Thymus (tissue), 11 donors: ENCODE data around the gene PASD1. TPM values are rescaled to one million over a fixed set of nuclear protein-coding genes. Genes with fewer than 3 reads are reported as not detected.
A peak's percentile ranks its signal among the peaks of the same experiment; 100 is the strongest.

Experiments used
- DNase-seq, 9 donors: peaks; one replicate each; pipeline ENCODE4 v3.0.0-alpha.2; 2013; ENCODE audit warnings: low spot score in 9 of 9, low read depth in 6 of 9, missing footprints in 1 of 9
- H3K27ac ChIP-seq, 2 donors: one replicate each; pipeline ENCODE4 v1.5.1; 2013; ENCODE audit warnings: control low read depth in 1 of 2, low read depth in 1 of 2, low read length in 1 of 2, mild to moderate bottlenecking in 1 of 2, moderate library complexity in 1 of 2
- H3K27me3 ChIP-seq, 2 donors: one replicate each; pipeline ENCODE4 v1.5.1; 2013; ENCODE audit warnings: low read length in 1 of 2; ENCODE audit not compliant: control insufficient read depth in 2 of 2, insufficient read depth in 1 of 2
- H3K36me3 ChIP-seq, 2 donors: one replicate each; pipeline ENCODE4 v1.5.1; 2013; ENCODE audit warnings: low read length in 1 of 2, mild to moderate bottlenecking in 1 of 2, moderate library complexity in 1 of 2; ENCODE audit not compliant: control insufficient read depth in 2 of 2, insufficient read depth in 2 of 2
- H3K4me1 ChIP-seq, 2 donors: one replicate each; pipeline ENCODE4 v1.5.1; 2013; ENCODE audit warnings: low read length in 2 of 2; ENCODE audit not compliant: control insufficient read depth in 2 of 2, insufficient read depth in 2 of 2
- H3K4me3 ChIP-seq, 2 donors: one replicate each; pipeline ENCODE4 v1.5.1; 2013; ENCODE audit warnings: low read length in 2 of 2, control low read depth in 1 of 2, mild to moderate bottlenecking in 1 of 2
- H3K9me3 ChIP-seq, 2 donors: one replicate each; pipeline ENCODE4 v1.5.1; 2013; ENCODE audit warnings: low read length in 1 of 2, mild to moderate bottlenecking in 1 of 2; ENCODE audit not compliant: control insufficient read depth in 2 of 2, insufficient read depth in 1 of 2
- WGBS: extraction: QIAGEN DNeasy Blood & Tissue Kit; methylation state at CpG from one replicate; pipeline ENCODE4 v1.1.7; 2013; 5-methylcytosine and 5-hydroxymethylcytosine counted together
- polyA plus RNA-seq: library from polyadenylated mRNA; stranded (reverse); fragments of 200-250 nt; gene quantifications from one replicate; pipeline ENCODE4 v1.2.3, GENCODE V29; 2013
- total RNA-seq: library from RNA; stranded (reverse); fragments of 120-200 nt; gene quantifications from one replicate; pipeline ENCODE4 v1.2.4, GENCODE V29; 2013
- donor health status: healthy.

Gene PASD1
- total and polyA plus RNA-seq, 2 donors: 0.02 to 0.05 TPM

DNA sequence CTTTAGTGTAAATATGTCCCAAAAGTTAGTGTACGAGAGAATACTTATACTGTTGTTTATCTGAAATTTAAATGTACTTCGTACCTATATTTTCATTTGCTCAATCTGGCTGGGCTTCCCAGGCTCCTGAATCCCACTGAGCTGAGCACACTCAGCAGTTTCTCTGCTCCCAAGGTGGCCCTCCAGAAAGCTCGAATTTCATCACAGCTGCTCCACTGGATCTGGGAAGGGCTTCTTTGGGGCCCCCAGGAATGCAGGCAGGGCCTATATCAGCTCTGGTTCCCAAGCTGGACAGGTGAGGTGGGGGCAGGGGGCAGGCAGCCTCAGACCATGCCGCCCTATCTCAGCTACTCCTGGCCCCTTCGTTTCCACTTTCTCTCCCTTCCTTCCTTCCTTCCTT is 150.9 kb downstream of the PASD1 start:
- WGBS: 71% methylated on average over 5 of the region's 5 CpGs

DNA sequence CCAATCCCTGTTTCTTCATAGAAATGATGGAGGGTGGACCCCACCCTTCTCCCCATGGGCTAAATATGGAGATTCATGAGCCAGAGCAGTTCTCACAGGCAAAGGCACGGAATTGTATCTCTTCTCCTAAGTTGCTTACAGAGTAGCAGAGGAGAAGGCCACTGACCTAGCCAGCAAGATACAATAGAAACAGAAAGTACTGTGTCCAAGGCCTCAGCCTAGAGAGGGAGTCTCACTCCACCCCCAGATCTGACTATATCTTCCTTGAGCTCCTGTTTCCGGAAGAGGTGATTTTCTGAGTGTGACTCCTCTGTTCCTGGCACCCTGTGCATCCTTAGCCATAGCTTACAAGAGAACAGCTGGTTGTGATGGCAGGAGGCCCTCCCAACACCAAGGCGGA is 152.3 kb downstream of the PASD1 start, which contains the start of gene FATE1:
Gene FATE1 (plus strand): TSS at position 284 of the 400 bp plus-strand sequence. CDS start 85 bp downstream, at position 369.
- H3K9me3 ChIP-seq: no peaks in the 10 kb centered on the region
- H3K36me3 ChIP-seq: no peaks in the 10 kb centered on the region
- no peaks in the 10 kb centered on the region for H3K4me1 ChIP-seq
- peak in 1 of 9 donors; percentile 7 for DNase-seq
- no peak within 1 kb of the TSS for H3K4me3 ChIP-seq
- WGBS: 91% methylated on average over 3 of the region's 3 CpGs
- no peak within 1 kb of the TSS for H3K27ac ChIP-seq
- no peaks in the 10 kb centered on the region for H3K27me3 ChIP-seq

More for the DNA sequence above, 150.9 kb downstream of the PASD1 start:
- no peaks in the 10 kb centered on the region for H3K36me3 ChIP-seq
- DNase-seq: no peak
- H3K4me3 ChIP-seq: no peak overlapping the region
- H3K4me1 ChIP-seq: no peaks in the 10 kb centered on the region
- no peaks in the 10 kb centered on the region for H3K27me3 ChIP-seq
- no peaks in the 10 kb centered on the region for H3K9me3 ChIP-seq
- H3K27ac ChIP-seq: no peak overlapping the region

- no peaks in the 10 kb centered on the region for H3K27me3 ChIP-seq
- H3K9me3 ChIP-seq: no peaks in the 10 kb centered on the region
- no peak overlapping the region for H3K27ac ChIP-seq
- peak in 2 of 9 donors; percentile 9 to 28 for DNase-seq
- WGBS: 71% methylated on average over 24 of the region's 24 CpGs
- H3K4me1 ChIP-seq: no peaks in the 10 kb centered on the region
- H3K4me3 ChIP-seq: no peak overlapping the region
- H3K36me3 ChIP-seq: no peaks in the 10 kb centered on the region
These were observed 158.9 kb downstream of the PASD1 start for GRCh38 chrX:151722241-151722846.

DNA sequence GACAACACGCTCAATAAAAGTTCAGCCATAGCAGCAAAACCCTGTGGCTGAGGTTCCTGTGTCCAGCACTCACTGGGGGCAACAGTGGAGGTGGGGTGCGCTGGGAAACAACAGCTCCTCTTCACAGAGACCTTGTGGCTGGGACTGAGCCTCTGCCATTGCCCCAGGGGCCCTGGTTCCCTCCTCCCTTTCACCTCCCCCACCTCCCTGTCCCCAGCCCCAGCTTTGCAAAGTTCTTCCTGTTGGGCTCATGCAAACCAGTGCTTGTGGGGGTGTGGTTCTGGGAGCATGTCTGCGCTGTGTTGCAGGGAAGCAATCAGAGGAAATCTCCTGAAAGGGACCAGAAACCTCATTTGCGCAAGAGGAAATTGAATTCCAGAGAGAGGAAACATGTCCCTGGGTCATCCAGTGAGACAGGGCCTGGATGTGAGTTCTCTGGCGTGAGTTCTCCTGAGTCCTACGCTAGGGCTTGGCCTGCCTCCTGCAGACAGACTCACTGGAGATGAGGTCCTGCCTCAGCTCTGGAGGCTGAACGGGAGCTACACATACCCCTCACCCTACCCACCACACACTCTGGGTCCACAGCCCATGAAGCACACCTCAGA is 159.8 kb downstream of the PASD1 start:
- H3K27me3 ChIP-seq: no peaks in the 10 kb centered on the region
- no peak for DNase-seq
- no peaks in the 10 kb centered on the region for H3K4me1 ChIP-seq
- no peaks in the 10 kb centered on the region for H3K36me3 ChIP-seq
- WGBS: 94% methylated on average over 7 of the region's 7 CpGs
- H3K9me3 ChIP-seq: no peaks in the 10 kb centered on the region
- H3K27ac ChIP-seq: no peak overlapping the region
- H3K4me3 ChIP-seq: no peak overlapping the region

- H3K27ac ChIP-seq: no peak overlapping the region
- H3K9me3 ChIP-seq: no peaks in the 10 kb centered on the region
- 75% methylated on average over 7 of the region's 7 CpGs for WGBS
- no peak overlapping the region for H3K4me3 ChIP-seq
- H3K36me3 ChIP-seq: no peaks in the 10 kb centered on the region
- H3K27me3 ChIP-seq: no peaks in the 10 kb centered on the region
- no peak for DNase-seq
- H3K4me1 ChIP-seq: no peaks in the 10 kb centered on the region
These were observed 161.3 kb downstream of the PASD1 start for GRCh38 chrX:151724563-151725337.

- Histone ChIP-seq H3K9me3 (no peaks in the 10 kb centered on the region), H3K4me1 (no peaks in the 10 kb centered on the region), H3K36me3 (no peaks in the 10 kb centered on the region), H3K27ac (no peak overlapping the region), H3K27me3 (no peaks in the 10 kb centered on the region), H3K4me3 (no peak overlapping the region)
- no peak for DNase-seq
- 89% methylated on average over 1 of the region's 1 CpG for WGBS
These were observed 161.8 kb downstream of the PASD1 start for GRCh38 chrX:151725338-151725614.

Other genes starting within 250 kb of the PASD1 start
- gene VMA21, start 166.5 kb upstream of the PASD1 start, total RNA-seq: 21.9 TPM
- gene VMA21, start 166.5 kb upstream of the PASD1 start, polyA plus RNA-seq: 15.8 TPM
- 1.3 TPM for gene PRRG3, start 131.8 kb downstream of the PASD1 start, total RNA-seq
- gene PRRG3, start 131.8 kb downstream of the PASD1 start, polyA plus RNA-seq: 0.87 TPM
- gene FATE1, start 152.4 kb downstream of the PASD1 start, total RNA-seq: 5.5 TPM
- gene FATE1, start 152.4 kb downstream of the PASD1 start, polyA plus RNA-seq: 5.0 TPM
- 0.09 TPM for gene CNGA2, start 171.1 kb downstream of the PASD1 start, total RNA-seq
- gene CNGA2, start 171.1 kb downstream of the PASD1 start, polyA plus RNA-seq: 0.02 TPM